Esophagus muscularis mucosa (tissue), 3 donors: ENCODE data around the gene LRRC8D.

Experiments used
- POLR2A ChIP-seq: fragments of 450-650 bp; IDR thresholded peaks from one replicate; pipeline ENCODE4 v1.6.1; 2017; ENCODE audit warnings: antibody characterized with exemption, moderate library complexity, mild to moderate bottlenecking, low read depth
- POLR2AphosphoS5 ChIP-seq, 2 donors: sonication (generic); formaldehyde crosslinking; IDR thresholded peaks; one replicate each; pipeline ENCODE4 v1.6.1; 2017; ENCODE audit warnings: antibody characterized with exemption in 2 of 2
- TF ChIP-seq, protein P1 (sequence below), 3 experiments: fragments of 200-600 bp in 2 of 3; fragments of 450-650 bp in 1 of 3; sonication (generic) in 2 of 3; IDR thresholded peaks; one replicate each; pipeline ENCODE4 v1.5.1; 2017 to 2019; ENCODE audit warnings: antibody characterized with exemption in 3 of 3, mild to moderate bottlenecking in 2 of 3, moderate library complexity in 1 of 3

DNA sequence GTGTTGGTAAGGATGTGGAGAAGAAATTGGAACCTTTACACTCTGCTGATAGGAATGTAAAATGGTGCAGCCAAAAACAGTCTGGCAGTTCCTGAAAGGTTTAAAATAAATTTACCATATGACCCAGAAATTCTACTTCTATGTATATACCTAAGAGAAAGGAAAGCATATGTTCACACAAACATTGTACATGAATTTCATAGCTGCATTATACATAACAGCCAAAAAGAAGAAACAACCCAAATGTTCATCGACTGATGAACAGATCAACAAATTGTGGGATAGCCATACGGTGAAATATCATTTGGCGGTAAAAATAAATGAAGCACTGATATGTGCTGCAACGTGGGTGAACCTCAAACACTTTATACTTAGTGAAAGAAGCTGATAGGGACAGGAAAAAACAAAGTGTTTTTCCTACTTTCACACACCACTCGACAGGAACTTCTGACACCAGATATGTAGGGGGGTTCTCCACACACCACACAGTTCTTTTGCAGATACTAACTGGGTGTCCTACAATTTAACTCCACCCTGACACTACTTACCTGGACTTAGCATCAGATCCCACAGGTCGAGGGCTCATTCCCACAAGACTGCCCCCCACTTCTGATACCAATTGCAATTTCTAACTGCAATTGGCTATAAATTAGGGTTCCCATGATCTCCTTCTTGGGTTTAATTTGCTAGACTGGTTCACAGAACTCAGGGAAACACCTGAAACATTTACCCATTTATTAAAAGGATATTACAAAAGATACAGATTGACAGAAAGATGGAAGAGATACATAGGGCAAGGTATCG lies 138.2 kb downstream of the LRRC8D start:
- no peak for TF ChIP-seq POLR2A
- TF ChIP-seq, protein P1, sequence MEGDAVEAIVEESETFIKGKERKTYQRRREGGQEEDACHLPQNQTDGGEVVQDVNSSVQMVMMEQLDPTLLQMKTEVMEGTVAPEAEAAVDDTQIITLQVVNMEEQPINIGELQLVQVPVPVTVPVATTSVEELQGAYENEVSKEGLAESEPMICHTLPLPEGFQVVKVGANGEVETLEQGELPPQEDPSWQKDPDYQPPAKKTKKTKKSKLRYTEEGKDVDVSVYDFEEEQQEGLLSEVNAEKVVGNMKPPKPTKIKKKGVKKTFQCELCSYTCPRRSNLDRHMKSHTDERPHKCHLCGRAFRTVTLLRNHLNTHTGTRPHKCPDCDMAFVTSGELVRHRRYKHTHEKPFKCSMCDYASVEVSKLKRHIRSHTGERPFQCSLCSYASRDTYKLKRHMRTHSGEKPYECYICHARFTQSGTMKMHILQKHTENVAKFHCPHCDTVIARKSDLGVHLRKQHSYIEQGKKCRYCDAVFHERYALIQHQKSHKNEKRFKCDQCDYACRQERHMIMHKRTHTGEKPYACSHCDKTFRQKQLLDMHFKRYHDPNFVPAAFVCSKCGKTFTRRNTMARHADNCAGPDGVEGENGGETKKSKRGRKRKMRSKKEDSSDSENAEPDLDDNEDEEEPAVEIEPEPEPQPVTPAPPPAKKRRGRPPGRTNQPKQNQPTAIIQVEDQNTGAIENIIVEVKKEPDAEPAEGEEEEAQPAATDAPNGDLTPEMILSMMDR (IDR thresholded peaks at IDR 0.05): no peak
- TF ChIP-seq POLR2AphosphoS5 (IDR thresholded peaks at IDR 0.05): no peak
